Osteocyte (in vitro differentiated cells): ENCODE results near the gene SCFD1. TPM values are rescaled to one million over a fixed set of nuclear protein-coding genes. Genes with fewer than 3 reads are reported as not detected.
"Not testable (repeated sequence)": the region's sequence is repeated elsewhere in the genome, so short reads cannot be mapped to it uniquely, and the experiment has no call there.

ENCODE experiments used
- DNase-seq: peaks from one replicate; pipeline ENCODE4 v3.0.0; 2021; ENCODE audit warnings: mixed read lengths; ENCODE audit not compliant: unreplicated experiment; ENCODE audit errors: extremely low spot score
- H3K27ac Mint-ChIP-seq: one replicate; pipeline ENCODE4 v1.8.0; 2021; ENCODE audit warnings: mild to moderate bottlenecking, mixed read lengths; ENCODE audit not compliant: unreplicated experiment
- H3K27me3 Mint-ChIP-seq: one replicate; pipeline ENCODE4 v1.8.0; 2021; ENCODE audit warnings: mixed read lengths; ENCODE audit not compliant: unreplicated experiment
- H3K36me3 Mint-ChIP-seq: one replicate; pipeline ENCODE4 v1.8.0; 2021; ENCODE audit warnings: mixed read lengths; ENCODE audit not compliant: unreplicated experiment
- H3K4me1 Mint-ChIP-seq: one replicate; pipeline ENCODE4 v1.8.0; 2021; ENCODE audit warnings: mixed read lengths; ENCODE audit not compliant: unreplicated experiment
- H3K4me3 Mint-ChIP-seq: one replicate; pipeline ENCODE4 v1.8.0; 2021; ENCODE audit warnings: mild to moderate bottlenecking, moderate library complexity, mixed read lengths; ENCODE audit not compliant: unreplicated experiment
- H3K9me3 Mint-ChIP-seq: one replicate; pipeline ENCODE4 v1.8.0; 2021; ENCODE audit warnings: mixed read lengths; ENCODE audit not compliant: unreplicated experiment
- long read RNA-seq: library from polyadenylated mRNA; unstranded; transcript quantifications from one replicate; pipeline ENCODE4 v2.0.0, GENCODE V29; 2021
- total RNA-seq: library from RNA; stranded (reverse); gene quantifications from 2 replicates; pipeline ENCODE4 v1.2.1, GENCODE V29; 2021
- TF ChIP-seq, protein P1 (sequence below): fragments of 200-600 bp; sonication (generic); IDR thresholded peaks from 2 replicates; pipeline ENCODE4 v1.5.0; 2021; ENCODE audit warnings: antibody characterized with exemption, mild to moderate bottlenecking, moderate library complexity

SCFD1 gene, protein sequence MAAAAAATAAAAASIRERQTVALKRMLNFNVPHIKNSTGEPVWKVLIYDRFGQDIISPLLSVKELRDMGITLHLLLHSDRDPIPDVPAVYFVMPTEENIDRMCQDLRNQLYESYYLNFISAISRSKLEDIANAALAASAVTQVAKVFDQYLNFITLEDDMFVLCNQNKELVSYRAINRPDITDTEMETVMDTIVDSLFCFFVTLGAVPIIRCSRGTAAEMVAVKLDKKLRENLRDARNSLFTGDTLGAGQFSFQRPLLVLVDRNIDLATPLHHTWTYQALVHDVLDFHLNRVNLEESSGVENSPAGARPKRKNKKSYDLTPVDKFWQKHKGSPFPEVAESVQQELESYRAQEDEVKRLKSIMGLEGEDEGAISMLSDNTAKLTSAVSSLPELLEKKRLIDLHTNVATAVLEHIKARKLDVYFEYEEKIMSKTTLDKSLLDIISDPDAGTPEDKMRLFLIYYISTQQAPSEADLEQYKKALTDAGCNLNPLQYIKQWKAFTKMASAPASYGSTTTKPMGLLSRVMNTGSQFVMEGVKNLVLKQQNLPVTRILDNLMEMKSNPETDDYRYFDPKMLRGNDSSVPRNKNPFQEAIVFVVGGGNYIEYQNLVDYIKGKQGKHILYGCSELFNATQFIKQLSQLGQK
- 90.9 and 107 TPM in 2 replicates for total RNA-seq
- long read RNA-seq, transcript SCFD1-207 (24 exons, 2,058 nt): minor isoform, 58 of 355 reads
- long read RNA-seq, transcript SCFD1-203 (25 exons, 2,359 nt): major isoform, 200 of 355 reads
- long read RNA-seq, partial matches to known transcripts: 61 of 355 reads
- long read RNA-seq, other reads (novel, unspliced or antisense): 36 of 355 reads

DNA sequence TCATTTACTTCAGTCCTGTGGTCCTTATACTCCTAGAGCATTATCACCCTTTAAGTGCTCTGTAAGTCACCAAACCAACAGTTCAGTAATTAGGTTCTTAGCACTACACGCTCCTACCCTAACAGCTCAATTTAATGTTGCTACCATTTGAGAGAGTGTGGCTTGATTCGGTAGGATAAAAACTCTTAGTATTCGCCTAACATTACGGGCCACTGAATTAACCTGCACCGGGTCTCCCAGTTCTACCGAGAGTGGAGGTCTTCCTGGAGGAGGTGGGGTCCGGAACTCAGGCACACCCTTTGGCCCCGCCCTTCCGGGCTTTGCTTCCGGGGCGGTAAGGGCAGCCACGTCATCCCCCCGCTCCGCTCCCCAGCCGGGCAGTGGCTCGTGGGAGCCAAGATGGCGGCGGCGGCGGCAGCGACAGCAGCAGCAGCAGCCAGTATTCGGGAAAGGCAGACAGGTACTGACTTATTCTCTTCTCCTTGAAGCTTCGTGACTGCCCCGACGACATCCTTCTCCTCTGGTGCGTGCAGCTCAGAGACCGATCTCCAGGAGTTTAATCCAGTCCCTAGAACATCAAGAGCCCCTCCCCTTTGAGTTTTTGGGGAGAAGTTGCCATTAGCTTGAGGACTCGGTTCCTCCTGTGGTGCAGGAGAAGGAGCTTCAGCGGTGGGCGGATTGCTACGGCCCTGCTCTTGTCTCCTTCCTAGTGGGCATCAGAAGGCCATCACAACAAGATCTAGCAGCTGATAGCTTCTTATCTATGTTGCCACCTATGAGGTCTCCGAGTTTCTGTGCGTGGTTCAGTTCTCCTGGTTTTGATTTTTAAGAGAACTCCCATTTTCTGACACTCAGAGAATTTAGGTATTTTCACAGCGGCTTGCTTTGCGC lies at the start of gene SCFD1:
Gene SCFD1 (plus strand): TSS at position 380 of the 891 bp plus-strand sequence. CDS start 20 bp downstream, at position 400.
- peak; percentile 97 for DNase-seq
- peak within 1 kb of the TSS; percentile 91 for H3K4me3 Mint-ChIP-seq
- peak within 1 kb of the TSS; percentile 96 for H3K27ac Mint-ChIP-seq
- no peaks in the 10 kb centered on the region for H3K27me3 Mint-ChIP-seq
- H3K9me3 Mint-ChIP-seq: no peaks in the 10 kb centered on the region
- H3K4me1 Mint-ChIP-seq: peaks cover 43% of the 10 kb centered on the region
- peaks cover 2% of the 10 kb centered on the region for H3K36me3 Mint-ChIP-seq
- TF ChIP-seq, protein P1, sequence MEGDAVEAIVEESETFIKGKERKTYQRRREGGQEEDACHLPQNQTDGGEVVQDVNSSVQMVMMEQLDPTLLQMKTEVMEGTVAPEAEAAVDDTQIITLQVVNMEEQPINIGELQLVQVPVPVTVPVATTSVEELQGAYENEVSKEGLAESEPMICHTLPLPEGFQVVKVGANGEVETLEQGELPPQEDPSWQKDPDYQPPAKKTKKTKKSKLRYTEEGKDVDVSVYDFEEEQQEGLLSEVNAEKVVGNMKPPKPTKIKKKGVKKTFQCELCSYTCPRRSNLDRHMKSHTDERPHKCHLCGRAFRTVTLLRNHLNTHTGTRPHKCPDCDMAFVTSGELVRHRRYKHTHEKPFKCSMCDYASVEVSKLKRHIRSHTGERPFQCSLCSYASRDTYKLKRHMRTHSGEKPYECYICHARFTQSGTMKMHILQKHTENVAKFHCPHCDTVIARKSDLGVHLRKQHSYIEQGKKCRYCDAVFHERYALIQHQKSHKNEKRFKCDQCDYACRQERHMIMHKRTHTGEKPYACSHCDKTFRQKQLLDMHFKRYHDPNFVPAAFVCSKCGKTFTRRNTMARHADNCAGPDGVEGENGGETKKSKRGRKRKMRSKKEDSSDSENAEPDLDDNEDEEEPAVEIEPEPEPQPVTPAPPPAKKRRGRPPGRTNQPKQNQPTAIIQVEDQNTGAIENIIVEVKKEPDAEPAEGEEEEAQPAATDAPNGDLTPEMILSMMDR: no peak

DNA sequence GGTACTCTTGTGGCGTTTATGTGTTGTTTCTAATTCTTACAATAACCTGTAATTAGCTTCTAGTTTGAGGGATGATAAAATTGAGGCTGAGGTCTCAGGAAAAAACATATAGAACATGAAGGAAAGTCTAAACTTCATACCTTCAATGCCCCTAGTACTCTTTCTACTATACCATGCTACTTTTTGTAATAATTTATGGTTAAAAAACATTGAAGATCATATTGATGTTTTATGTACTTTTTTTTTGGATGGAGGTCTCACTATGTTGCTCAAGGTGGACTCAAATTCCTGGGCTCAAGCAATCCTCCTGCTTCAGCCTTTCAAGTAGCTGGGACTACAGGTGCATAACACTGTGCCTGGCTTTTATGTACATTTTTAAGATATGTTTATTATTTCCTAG lies 49.3 kb upstream of the SCFD1 start:
- Mint-ChIP-seq H3K36me3 (peaks cover 2% of the 10 kb centered on the region), H3K27me3 (no peaks in the 10 kb centered on the region), H3K9me3 (peaks cover 4% of the 10 kb centered on the region), H3K4me3 (no peak overlapping the region), H3K27ac (no peak overlapping the region), H3K4me1 (peaks cover 55% of the 10 kb centered on the region)
- TF ChIP-seq, protein P1: no peak
- DNase-seq: no peak

DNA sequence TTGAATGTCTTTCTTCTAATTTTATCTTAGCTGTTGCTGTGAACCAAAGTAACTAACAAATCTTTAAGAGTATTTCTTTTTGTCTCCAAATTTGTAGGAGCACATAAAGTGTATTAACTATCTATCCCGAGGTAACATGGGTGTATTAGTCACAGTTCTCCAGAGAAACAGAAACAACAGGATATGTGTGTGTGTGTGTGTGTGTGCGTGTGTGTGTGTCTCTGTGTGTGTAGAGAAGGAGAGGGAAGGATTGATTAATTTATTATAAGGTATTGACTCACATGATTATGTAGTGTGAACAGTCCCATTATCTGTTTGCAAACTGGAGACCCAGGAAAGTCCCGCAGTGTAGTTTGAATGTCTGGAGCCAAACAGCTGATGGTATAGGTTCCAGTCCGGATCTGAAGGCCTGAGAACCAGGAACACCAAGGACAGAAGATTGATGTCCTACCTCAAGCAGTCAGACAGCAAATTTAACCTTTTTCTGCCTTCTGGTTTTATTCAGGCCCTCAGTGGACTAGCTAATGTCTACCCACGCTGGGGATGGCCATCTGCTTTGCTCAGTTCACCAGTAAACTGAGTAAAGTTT lies 48.8 kb upstream of the SCFD1 start:
- Mint-ChIP-seq H3K4me3 (no peak overlapping the region), H3K27me3 (no peaks in the 10 kb centered on the region), H3K4me1 (peaks cover 58% of the 10 kb centered on the region), H3K27ac (no peak overlapping the region), H3K9me3 (peaks cover 4% of the 10 kb centered on the region), H3K36me3 (peaks cover 2% of the 10 kb centered on the region)
- no peak for DNase-seq
- TF ChIP-seq, protein P1: no peak

DNA sequence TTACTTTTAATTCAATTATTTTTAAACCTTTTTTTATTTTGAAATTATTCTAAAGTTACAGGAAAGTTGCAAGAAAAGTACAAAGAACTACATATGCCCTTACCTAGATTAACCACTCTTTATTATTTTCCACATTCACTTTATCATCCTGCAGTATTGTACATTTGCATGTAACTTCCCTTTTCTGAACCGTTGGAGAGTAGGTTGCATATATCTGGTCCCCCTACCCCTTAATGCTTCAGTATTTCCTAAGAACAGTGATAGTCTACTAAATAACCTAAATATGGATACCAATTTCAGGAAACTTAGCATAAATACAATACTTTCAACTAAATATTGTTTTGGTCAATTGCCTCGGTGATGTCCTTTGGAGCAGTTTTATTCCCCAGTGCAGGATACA lies 48.2 kb upstream of the SCFD1 start:
- Mint-ChIP-seq H3K4me1 (peaks cover 62% of the 10 kb centered on the region), H3K4me3 (no peak overlapping the region), H3K9me3 (peaks cover 4% of the 10 kb centered on the region), H3K36me3 (peaks cover 2% of the 10 kb centered on the region), H3K27me3 (no peaks in the 10 kb centered on the region), H3K27ac (no peak overlapping the region)
- no peak for DNase-seq
- TF ChIP-seq, protein P1: no peak

DNA sequence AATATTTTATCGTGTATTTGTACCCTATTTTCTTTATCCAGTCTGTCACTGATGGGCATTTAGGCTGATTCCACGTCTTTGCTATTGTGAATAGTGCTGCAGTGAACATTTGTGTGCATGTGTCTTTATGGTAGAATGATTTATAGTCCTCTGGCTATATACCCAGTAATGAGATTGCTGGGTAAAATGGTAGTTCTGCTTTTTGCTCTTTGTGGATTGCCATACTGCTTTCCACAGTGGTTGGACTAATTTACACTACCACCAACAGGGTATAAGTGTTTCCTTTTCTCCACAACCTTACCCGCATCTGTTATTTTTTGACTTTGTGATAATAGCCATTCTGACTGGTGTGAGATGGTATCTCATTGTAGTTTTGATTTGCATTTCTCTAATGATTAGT lies 47.3 kb upstream of the SCFD1 start:
- H3K27me3 Mint-ChIP-seq, H3K36me3 Mint-ChIP-seq, H3K9me3 Mint-ChIP-seq, H3K4me3 Mint-ChIP-seq, H3K27ac Mint-ChIP-seq, DNase-seq: not testable (repeated sequence)
- H3K4me1 Mint-ChIP-seq: peaks cover 59% of the 10 kb centered on the region

DNA sequence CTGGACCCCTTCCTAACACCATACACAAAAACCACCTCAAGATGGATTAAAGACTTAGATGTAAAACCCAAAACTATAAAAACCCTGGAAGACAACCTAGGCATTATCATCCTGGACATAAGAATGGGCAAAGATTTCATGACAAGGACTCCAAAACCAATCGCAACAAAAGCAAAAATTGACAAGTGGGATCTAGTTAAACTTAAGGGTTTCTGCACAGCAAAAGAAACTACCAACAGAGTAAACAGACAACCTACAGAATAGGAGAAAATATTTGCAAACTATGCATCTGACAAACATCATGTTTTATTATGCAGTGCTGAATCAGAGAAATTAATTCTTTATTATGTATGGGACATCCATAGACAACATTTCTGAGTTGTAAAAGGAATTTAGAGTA lies 45.8 kb upstream of the SCFD1 start:
- H3K27me3 Mint-ChIP-seq, H3K4me3 Mint-ChIP-seq, H3K36me3 Mint-ChIP-seq, H3K9me3 Mint-ChIP-seq, DNase-seq, H3K27ac Mint-ChIP-seq: not testable (repeated sequence)
- peaks cover 55% of the 10 kb centered on the region for H3K4me1 Mint-ChIP-seq
